GM21367 (cell line): ENCODE data around the gene STXBP5.

Source experiments
- ATAC-seq: cut with Tn5 transposase; IDR thresholded peaks from one replicate; pipeline ENCODE4 v1.9.1; 2021; ENCODE audit not compliant: unreplicated experiment

Gene STXBP5

GRCh38 chr6:147204060-147204785, at the start of gene STXBP5:
Gene STXBP5 (plus strand): TSS chr6:147204417. CDS start chr6:147204533, 116 bp downstream.
- ATAC-seq: peak; percentile 22

DNA sequence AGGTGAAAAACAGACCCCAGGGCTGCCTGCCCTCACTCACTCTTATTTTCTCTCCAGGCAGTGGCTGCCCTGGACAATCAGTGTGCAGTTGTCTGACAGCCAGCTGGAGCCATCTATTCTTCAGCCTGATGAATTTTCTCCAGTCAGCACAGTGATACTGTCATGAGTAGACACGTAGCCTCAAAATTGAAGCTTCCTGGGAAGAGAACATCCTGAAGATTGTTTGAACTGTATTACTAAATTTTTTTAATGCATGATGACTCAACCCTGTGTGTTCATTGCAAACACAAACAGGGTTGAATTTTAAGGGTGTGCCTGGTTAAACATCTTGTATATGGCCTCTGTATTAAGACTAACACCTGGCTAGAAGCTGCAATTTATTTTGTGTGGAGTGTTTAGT, 49.8 kb upstream of the STXBP5 start:
- ATAC-seq: no peak

DNA sequence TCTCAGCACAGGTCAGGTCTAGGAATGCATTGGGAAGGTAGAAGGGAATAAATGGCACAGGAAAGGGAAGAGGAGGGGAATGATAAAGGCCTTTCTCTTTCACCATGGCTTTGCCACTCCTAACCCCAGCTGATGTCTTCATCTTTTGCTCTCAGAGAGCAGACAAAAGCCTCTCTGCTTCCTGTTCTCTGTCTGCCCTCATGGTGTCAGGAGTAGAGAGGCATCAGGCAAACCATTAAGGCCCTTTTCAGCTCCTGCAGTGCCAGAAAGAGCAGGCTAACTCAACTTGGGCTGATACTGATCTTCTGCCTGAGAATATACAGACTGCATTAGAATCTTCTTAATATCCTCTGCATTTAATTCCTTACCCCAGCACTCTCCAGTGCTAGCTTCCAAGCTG, 48.0 kb upstream of the STXBP5 start:
- ATAC-seq: no peak

- no peak for ATAC-seq
Observed at GRCh38 chr6:147156799-147157382, 47.3 kb upstream of the STXBP5 start.

GRCh38 chr6:147157930-147158329, 46.3 kb upstream of the STXBP5 start:
- no peak for ATAC-seq

DNA sequence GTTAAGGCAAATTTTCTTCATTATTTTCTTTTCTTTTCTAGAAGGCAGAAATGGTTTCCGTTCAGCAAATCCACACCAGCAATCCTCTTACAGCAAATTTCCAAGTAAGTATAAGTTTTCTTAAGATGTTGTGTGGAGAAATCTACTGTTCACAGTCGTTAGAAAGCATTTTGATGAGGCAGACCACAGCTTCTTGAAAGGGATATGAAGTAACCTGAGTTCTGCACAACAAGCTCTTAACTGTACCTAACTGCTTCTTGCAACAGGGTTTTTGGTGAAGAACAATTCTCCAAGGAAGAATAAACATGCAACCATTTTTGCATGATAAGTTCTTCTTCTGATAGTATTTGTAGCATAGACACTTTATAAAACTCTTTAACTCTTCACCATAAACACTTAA, 45.3 kb upstream of the STXBP5 start:
- no peak for ATAC-seq

GRCh38 chr6:147159536-147160374, 44.5 kb upstream of the STXBP5 start:
- no peak for ATAC-seq

- ATAC-seq: no peak
Observed at GRCh38 chr6:147160593-147160992, 43.6 kb upstream of the STXBP5 start.

GRCh38 chr6:147161253-147161973, 42.8 kb upstream of the STXBP5 start:
- no peak for ATAC-seq

DNA sequence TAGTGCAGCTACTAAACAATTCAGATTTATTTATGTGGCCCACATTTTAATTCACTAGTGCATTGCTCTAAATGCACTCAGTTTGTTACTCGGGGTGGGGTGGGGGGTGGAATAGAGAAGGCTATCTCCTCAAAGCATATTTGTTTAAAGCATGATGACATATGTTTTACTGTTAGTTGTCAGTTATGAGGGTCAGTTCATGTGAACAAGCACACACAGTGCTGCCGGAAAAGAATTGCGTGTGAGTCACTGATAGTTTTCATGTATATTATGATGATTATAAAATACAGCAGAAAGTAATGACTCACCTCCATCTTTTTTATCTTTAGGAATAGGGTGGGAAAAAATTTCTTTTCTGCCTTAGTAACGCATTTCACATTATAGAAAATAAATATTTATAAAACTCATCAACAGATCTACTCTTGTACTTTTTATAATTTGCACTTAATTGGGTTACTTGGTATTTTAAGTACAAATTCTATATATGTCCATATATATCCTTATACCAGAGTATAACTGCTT, 42.2 kb upstream of the STXBP5 start:
- no peak for ATAC-seq

GRCh38 chr6:147164761-147165160, 39.5 kb upstream of the STXBP5 start:
- ATAC-seq: no peak

- ATAC-seq: no peak
Observed at GRCh38 chr6:147166360-147166944, 37.8 kb upstream of the STXBP5 start.

GRCh38 chr6:147166992-147167391, 37.2 kb upstream of the STXBP5 start:
- ATAC-seq: no peak

GRCh38 chr6:147167576-147168461, 36.4 kb upstream of the STXBP5 start:
- ATAC-seq: no peak

DNA sequence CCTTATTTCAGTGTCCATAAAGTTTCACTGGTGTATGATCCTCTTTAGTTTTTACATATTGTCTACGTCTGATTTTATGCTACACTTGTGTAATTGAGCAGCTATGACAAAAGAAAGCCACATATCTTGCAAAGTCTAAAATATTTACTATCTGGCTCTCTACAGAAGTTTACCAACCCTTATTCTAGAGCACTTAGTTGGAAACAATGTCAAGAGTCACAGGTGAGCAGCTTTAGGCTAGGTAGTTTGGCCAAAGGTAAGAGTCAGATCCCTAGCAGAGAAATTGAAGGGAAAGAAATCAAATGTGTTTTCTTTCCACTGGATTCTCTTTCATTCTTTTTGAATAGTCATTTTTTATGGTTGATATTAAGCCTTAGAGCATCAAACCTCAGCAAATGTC, 34.7 kb upstream of the STXBP5 start:
- no peak for ATAC-seq

DNA sequence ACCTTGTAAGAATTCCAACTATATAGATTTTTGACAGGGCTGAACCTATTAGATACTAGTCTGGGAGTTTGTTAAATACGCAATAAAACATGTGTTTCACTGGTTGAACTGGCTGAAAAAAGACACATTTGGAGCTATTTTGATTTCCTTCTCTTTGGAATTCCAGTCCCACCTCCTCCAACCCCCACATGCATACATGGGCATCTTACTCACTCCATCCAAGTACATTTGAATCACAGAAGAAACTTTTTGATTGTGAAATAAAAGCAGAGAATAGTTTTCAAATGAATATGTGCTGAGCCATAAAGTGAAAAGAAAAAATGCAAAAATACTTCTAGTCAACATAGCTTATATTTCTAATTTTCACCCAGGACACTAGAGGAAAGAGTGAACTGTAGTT, 33.9 kb upstream of the STXBP5 start:
- ATAC-seq: no peak

DNA sequence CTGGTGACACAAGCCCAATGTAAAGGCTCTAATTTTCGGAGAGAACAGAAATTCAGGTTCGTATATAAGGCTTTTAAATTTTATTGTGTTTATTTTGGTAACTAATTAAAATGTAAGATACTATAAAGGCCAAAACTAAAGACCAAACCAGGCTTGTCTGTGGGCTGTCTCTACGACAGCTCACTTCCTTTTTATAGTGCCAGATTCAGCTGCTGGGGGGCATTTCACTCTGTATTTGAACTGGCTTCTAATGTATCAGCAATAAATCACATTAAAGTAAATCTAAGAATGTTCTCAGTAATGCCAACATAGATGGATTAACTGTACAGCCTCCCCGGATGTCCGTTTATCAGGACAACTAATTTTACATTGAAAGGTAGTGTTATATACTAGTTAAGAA, 31.1 kb upstream of the STXBP5 start:
- no peak for ATAC-seq

DNA sequence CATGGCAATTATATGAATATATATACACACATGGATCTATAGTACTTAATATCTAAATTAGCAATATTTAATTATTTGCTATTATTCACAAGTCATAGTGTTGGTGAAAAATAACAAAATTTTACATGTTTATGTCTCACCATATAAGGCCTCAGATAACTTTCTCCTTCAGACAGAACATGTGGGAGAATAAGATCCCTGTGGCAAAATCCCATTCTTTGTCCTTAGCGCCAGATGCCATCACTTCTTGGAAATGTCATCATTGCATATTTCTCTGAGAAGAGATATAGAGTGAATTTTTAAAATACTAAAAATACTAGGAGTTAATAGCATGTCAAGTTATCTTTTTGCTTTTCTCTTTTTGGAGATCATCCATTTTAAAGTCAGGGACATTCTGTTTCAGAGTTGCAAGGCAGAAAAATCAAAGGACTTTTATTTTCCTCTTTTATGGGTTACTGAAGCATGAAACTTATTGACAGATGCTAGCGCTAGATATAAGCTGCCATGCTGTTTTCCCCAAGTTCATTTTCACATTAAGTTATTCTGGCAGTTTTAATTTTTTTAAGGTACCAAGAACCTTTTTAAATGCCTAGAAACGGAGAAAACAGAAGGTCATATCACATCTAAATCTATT, 30.4 kb upstream of the STXBP5 start:
- no peak for ATAC-seq

DNA sequence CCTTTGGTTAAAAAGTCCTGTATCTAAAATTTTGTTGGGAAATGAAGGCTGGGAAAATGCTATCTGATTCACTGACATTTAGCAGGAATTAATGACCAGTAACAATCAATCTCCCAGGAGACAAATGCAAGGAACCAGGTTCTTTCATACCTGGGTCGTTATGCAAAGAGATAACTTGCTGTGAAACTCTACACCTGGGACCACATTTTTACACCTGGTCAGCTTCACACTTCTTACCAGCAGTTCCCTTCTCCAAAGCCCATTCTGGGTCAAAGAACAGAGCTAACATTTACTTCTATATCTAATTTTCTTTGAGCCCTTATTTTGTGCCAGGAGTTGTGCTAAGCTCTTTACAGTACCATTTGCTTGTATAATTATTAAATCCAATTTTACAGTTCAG, 27.4 kb upstream of the STXBP5 start:
- ATAC-seq: no peak
